IMR-90 (cell line): Measurements from ENCODE around the gene LPGAT1. TPM values are rescaled to one million over a fixed set of nuclear protein-coding genes. Genes with fewer than 3 reads are reported as not detected.

Source experiments
- ATAC-seq: fragments of 200-7000 bp; cut with Tn5 transposase; 2 replicates; pipeline ENCODE4 v1.9.1; 2020; ENCODE audit warnings: low read depth, mild to moderate bottlenecking, moderate library complexity
- BruUV-seq: library from RNA; stranded (reverse); fragments of 400-500 nt; replicated peaks from 2 replicates; lab custom pipeline; 2021; lab: Mats Ljungman, UMichigan
- CTCF ChIA-PET: fragments of 300-600 bp; formaldehyde crosslinking; extraction: SDS; loops from one replicate; lab custom pipeline; 2021; ENCODE audit warnings: antibody characterized with exemption; lab: Yijun Ruan, JAX
- POLR2A ChIA-PET: fragments of 300-600 bp; sonication (Branson Sonifier 250); formaldehyde crosslinking; loops from one replicate; lab custom pipeline; 2022; ENCODE audit warnings: antibody characterized with exemption; ENCODE audit not compliant: unreplicated experiment; lab: Charles Lee
- DNase-seq: peaks from one replicate; pipeline ENCODE4 v3.0.0; 2013
- H2AFZ ChIP-seq: replicated peaks from 2 replicates; pipeline ENCODE3; 2013; ENCODE audit warnings: low read length, mild to moderate bottlenecking; ENCODE audit not compliant: poor library complexity
- H2AK5ac ChIP-seq: 2 replicates; pipeline ENCODE4 v1.6.1; 2013; ENCODE audit warnings: low read depth, low read length, inconsistent platforms
- H2AK9ac ChIP-seq: replicated peaks from 2 replicates; pipeline ENCODE3; 2013; ENCODE audit warnings: mild to moderate bottlenecking, low read depth, low read length, moderate library complexity; ENCODE audit not compliant: poor library complexity
- H2BK120ac ChIP-seq: 2 replicates; pipeline ENCODE4 v1.6.1; 2013; ENCODE audit warnings: low read depth, low read length, inconsistent platforms
- H2BK15ac ChIP-seq: 3 replicates; pipeline ENCODE4 v1.6.1; 2013; ENCODE audit warnings: low read depth, low read length, inconsistent platforms
- H2BK20ac ChIP-seq: 2 replicates; pipeline ENCODE4 v1.6.1; 2013; ENCODE audit warnings: low read depth, mild to moderate bottlenecking, inconsistent platforms, low read length, moderate library complexity
- H2BK5ac ChIP-seq: 2 replicates; pipeline ENCODE4 v1.6.1; 2013; ENCODE audit warnings: mild to moderate bottlenecking, low read depth, low read length, inconsistent platforms; ENCODE audit not compliant: poor library complexity, severe bottlenecking
- H3K14ac ChIP-seq: replicated peaks from 2 replicates; pipeline ENCODE4 v1.6.1; 2013; ENCODE audit warnings: low read depth, low read length, inconsistent platforms
- H3K18ac ChIP-seq: 2 replicates; pipeline ENCODE4 v1.6.1; 2013; ENCODE audit warnings: low read depth, low read length, control low read depth
- H3K23ac ChIP-seq: 2 replicates; pipeline ENCODE4 v1.6.1; 2013; ENCODE audit warnings: low read depth, low read length, inconsistent platforms
- H3K27ac ChIP-seq: 2 replicates; pipeline ENCODE4 v1.5.1; 2013; ENCODE audit warnings: mild to moderate bottlenecking, control low read depth, low read length; ENCODE audit not compliant: insufficient read depth
- H3K27me3 ChIP-seq: 2 replicates; pipeline ENCODE4 v1.6.1; 2013; ENCODE audit warnings: low read length; ENCODE audit not compliant: control insufficient read depth, insufficient read depth
- H3K36me3 ChIP-seq: 2 replicates; pipeline ENCODE4 v1.6.1; 2013; ENCODE audit warnings: low read length, mixed read lengths; ENCODE audit not compliant: control insufficient read depth, insufficient read depth
- H3K4ac ChIP-seq: 2 replicates; pipeline ENCODE4 v1.6.1; 2013; ENCODE audit warnings: low read depth, low read length, inconsistent platforms
- H3K4me1 ChIP-seq: 2 replicates; pipeline ENCODE4 v1.6.1; 2013; ENCODE audit warnings: low read length, mixed read lengths; ENCODE audit not compliant: control insufficient read depth, insufficient read depth
- H3K4me2 ChIP-seq: 2 replicates; pipeline ENCODE4 v1.6.1; 2013; ENCODE audit warnings: low read depth, mild to moderate bottlenecking, control low read depth, low read length, moderate library complexity
- H3K4me3 ChIP-seq: 2 replicates; pipeline ENCODE4 v1.5.1; 2013; ENCODE audit warnings: low read depth, mild to moderate bottlenecking, control low read depth, low read length, moderate library complexity; ENCODE audit not compliant: insufficient read depth
- H3K56ac ChIP-seq: 2 replicates; pipeline ENCODE4 v1.6.1; 2013; ENCODE audit warnings: low read length, inconsistent platforms; ENCODE audit not compliant: insufficient read depth; ENCODE audit errors: extremely low read depth
- H3K79me1 ChIP-seq, 2 experiments: 2 replicates each; pipeline ENCODE4 v1.6.1; 2013; ENCODE audit warnings: low read length in 2 of 2, inconsistent platforms in 1 of 2, low read depth in 1 of 2
- H3K9ac ChIP-seq: 2 replicates; pipeline ENCODE4 v1.6.1; 2013; ENCODE audit warnings: low read depth, low read length, control low read depth
- H3K9me1 ChIP-seq: 2 replicates; pipeline ENCODE4 v1.6.1; 2013; ENCODE audit warnings: low read length, inconsistent platforms; ENCODE audit not compliant: insufficient read depth
- H3K9me3 ChIP-seq: 2 replicates; pipeline ENCODE4 v1.6.1; 2013; ENCODE audit warnings: low read length; ENCODE audit not compliant: control insufficient read depth, insufficient read depth
- H4K20me1 ChIP-seq: 2 replicates; pipeline ENCODE4 v1.6.1; 2013; ENCODE audit warnings: low read length, inconsistent platforms; ENCODE audit not compliant: insufficient read depth
- H4K5ac ChIP-seq: 2 replicates; pipeline ENCODE4 v1.6.1; 2013; ENCODE audit warnings: mild to moderate bottlenecking, low read depth, low read length, control low read depth
- H4K8ac ChIP-seq, 2 experiments: 2 replicates each; pipeline ENCODE4 v1.6.1; 2013; ENCODE audit warnings: low read depth in 2 of 2, low read length in 2 of 2, control low read depth in 1 of 2, inconsistent platforms in 1 of 2
- H4K91ac ChIP-seq: 2 replicates; pipeline ENCODE4 v1.6.1; 2013; ENCODE audit warnings: low read depth, low read length, inconsistent platforms; ENCODE audit not compliant: insufficient read depth
- BHLHE40 ChIP-seq: fragments of 150-350 bp; IDR thresholded peaks from 2 replicates; pipeline ENCODE4 v1.6.1; 2016; ENCODE audit warnings: mild to moderate bottlenecking, low read depth, low read length
- CHD1 ChIP-seq: IDR thresholded peaks from 2 replicates; pipeline ENCODE4 v1.6.1; 2012; ENCODE audit warnings: low read depth, low read length, improper control_type of control experiment
- ELK1 ChIP-seq: fragments of 150-350 bp; IDR thresholded peaks from 2 replicates; pipeline ENCODE4 v1.6.1; 2016; ENCODE audit warnings: low read depth, mild to moderate bottlenecking, low read length, moderate library complexity, borderline replicate concordance
- FOS ChIP-seq: fragments of 150-350 bp; IDR thresholded peaks from 2 replicates; pipeline ENCODE4 v1.6.1; 2016; ENCODE audit warnings: low read depth, low read length
- MAFK ChIP-seq: IDR thresholded peaks from 2 replicates; pipeline ENCODE4 v1.6.1; 2012; ENCODE audit warnings: low read depth, low read length, improper control_type of control experiment
- MAZ ChIP-seq: IDR thresholded peaks from 2 replicates; pipeline ENCODE4 v1.6.1; 2012; ENCODE audit warnings: low read depth, mild to moderate bottlenecking, low read length, improper control_type of control experiment, moderate library complexity, borderline replicate concordance
- MXI1 ChIP-seq: IDR thresholded peaks from 2 replicates; pipeline ENCODE4 v1.6.1; 2012; ENCODE audit warnings: low read depth, mild to moderate bottlenecking, low read length, moderate library complexity, borderline replicate concordance
- NFE2L2 ChIP-seq: fragments of 150-350 bp; IDR thresholded peaks from 2 replicates; pipeline ENCODE4 v1.6.1; 2016; ENCODE audit warnings: low read depth, mild to moderate bottlenecking, low read length
- POLR2A ChIP-seq: IDR thresholded peaks from 2 replicates; pipeline ENCODE4 v1.6.1; 2012; ENCODE audit warnings: mild to moderate bottlenecking, low read depth, low read length
- RAD21 ChIP-seq: IDR thresholded peaks from 2 replicates; pipeline ENCODE4 v1.6.1; 2012; ENCODE audit warnings: low read length, improper control_type of control experiment
- RCOR1 ChIP-seq: IDR thresholded peaks from 2 replicates; pipeline ENCODE4 v1.6.1; 2012; ENCODE audit warnings: mild to moderate bottlenecking, low read length, improper control_type of control experiment; ENCODE audit not compliant: insufficient replicate concordance
- RFX5 ChIP-seq: IDR thresholded peaks from 2 replicates; pipeline ENCODE4 v1.8.0; 2012; ENCODE audit warnings: low read depth, mild to moderate bottlenecking, low read length, moderate library complexity
- SMC3 ChIP-seq: fragments of 150-350 bp; IDR thresholded peaks from 2 replicates; pipeline ENCODE4 v1.6.1; 2016; ENCODE audit warnings: low read depth, mild to moderate bottlenecking, antibody characterized with exemption, low read length, moderate library complexity
- WGBS, 2 experiments: methylation state at CpG; one replicate each; pipeline versions ENCODE4 v1.1.5 to v1.1.7; 2013; ENCODE audit warnings: missing lambda C conversion rate in 2 of 2; ENCODE audit not compliant: insufficient read length in 1 of 2; ENCODE audit errors: extremely low coverage in 2 of 2; 5-methylcytosine and 5-hydroxymethylcytosine counted together
- dilution Hi-C: fragments of 300-500 bp; cut with HindIII; formaldehyde crosslinking; loops from one replicate; pipeline ENCODE4 v1.14.3; 2018; ENCODE audit warnings: low sequenced_read_pairs; ENCODE audit not compliant: unreplicated experiment
- in situ Hi-C: fragments of 300-500 bp; cut with MboI; formaldehyde crosslinking; loops from 3 replicates; pipeline ENCODE4 v1.14.3; 2019; ENCODE audit warnings: low sequenced_read_pairs, inconsistent platforms, mixed read lengths
- intact Hi-C: fragments of 100-400 bp; cut with micrococcal nuclease; formaldehyde crosslinking; loops from 2 replicates; pipeline ENCODE4 v1.10.0; 2022
- polyA plus RNA-seq, 3 experiments: library from polyadenylated mRNA; depleted of rRNA; stranded (reverse); fragments of >200 nt; gene quantifications; 2 replicates each; pipeline ENCODE4 v1.2.3, GENCODE V29; 2012; ENCODE audit warnings: low replicate concordance in 1 of 3
- total RNA-seq: library from RNA; depleted of rRNA; stranded (reverse); fragments of >200 nt; gene quantifications from 2 replicates; pipeline ENCODE4 v1.2.3, GENCODE V29; 2012
- TF ChIP-seq, protein P1 (sequence below): fragments of 150-350 bp; IDR thresholded peaks from 2 replicates; pipeline ENCODE4 v1.6.1; 2017; ENCODE audit warnings: mild to moderate bottlenecking, antibody characterized with exemption, low read length, low read depth
- TF ChIP-seq, protein P2 (sequence below): conservative IDR thresholded peaks from 2 replicates; pipeline ENCODE4 v1.5.1; 2012; ENCODE audit warnings: mild to moderate bottlenecking, low read depth, low read length, improper control_type of control experiment

The LPGAT1 gene
- total and polyA plus RNA-seq, 2 of the 4 experiments (the other 2 are of a cell fraction): 6.7 to 13.6 TPM

- H2AK5ac ChIP-seq: no peak overlapping the region
- H3K27ac ChIP-seq: no peak overlapping the region
- no peak overlapping the region for H3K14ac ChIP-seq
- H3K56ac ChIP-seq: no peak overlapping the region
- H3K18ac ChIP-seq: no peak overlapping the region
- H4K91ac ChIP-seq: no peak overlapping the region
- in situ Hi-C loops: no loop called here
- no peak overlapping the region for H3K9ac ChIP-seq
- no peak overlapping the region for H3K4me2 ChIP-seq
- H2BK5ac ChIP-seq: no peak overlapping the region
- no peak overlapping the region for H2BK20ac ChIP-seq
- no peaks in the 10 kb centered on the region for H4K20me1 ChIP-seq
- H3K9me1 ChIP-seq: no peaks in the 10 kb centered on the region; the same call in 1 of the 2 replicates
- no peak overlapping the region; the same call in 1 of the 2 replicates for H3K23ac ChIP-seq
- TF ChIP-seq BHLHE40 (no peak), RCOR1 (no peak), MAFK (no peak), MXI1 (no peak), ELK1 (no peak), FOS (no peak), CHD1 (no peak), RFX5 (no peak), MAZ (no peak), SMC3 (no peak), NFE2L2 (no peak), POLR2A (no peak), RAD21 (no peak)
- TF ChIP-seq, protein P1, sequence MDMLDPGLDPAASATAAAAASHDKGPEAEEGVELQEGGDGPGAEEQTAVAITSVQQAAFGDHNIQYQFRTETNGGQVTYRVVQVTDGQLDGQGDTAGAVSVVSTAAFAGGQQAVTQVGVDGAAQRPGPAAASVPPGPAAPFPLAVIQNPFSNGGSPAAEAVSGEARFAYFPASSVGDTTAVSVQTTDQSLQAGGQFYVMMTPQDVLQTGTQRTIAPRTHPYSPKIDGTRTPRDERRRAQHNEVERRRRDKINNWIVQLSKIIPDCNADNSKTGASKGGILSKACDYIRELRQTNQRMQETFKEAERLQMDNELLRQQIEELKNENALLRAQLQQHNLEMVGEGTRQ: no peak
- TF ChIP-seq, protein P2, sequence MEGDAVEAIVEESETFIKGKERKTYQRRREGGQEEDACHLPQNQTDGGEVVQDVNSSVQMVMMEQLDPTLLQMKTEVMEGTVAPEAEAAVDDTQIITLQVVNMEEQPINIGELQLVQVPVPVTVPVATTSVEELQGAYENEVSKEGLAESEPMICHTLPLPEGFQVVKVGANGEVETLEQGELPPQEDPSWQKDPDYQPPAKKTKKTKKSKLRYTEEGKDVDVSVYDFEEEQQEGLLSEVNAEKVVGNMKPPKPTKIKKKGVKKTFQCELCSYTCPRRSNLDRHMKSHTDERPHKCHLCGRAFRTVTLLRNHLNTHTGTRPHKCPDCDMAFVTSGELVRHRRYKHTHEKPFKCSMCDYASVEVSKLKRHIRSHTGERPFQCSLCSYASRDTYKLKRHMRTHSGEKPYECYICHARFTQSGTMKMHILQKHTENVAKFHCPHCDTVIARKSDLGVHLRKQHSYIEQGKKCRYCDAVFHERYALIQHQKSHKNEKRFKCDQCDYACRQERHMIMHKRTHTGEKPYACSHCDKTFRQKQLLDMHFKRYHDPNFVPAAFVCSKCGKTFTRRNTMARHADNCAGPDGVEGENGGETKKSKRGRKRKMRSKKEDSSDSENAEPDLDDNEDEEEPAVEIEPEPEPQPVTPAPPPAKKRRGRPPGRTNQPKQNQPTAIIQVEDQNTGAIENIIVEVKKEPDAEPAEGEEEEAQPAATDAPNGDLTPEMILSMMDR: no peak
- H3K4me1 ChIP-seq: peaks cover 2% of the 10 kb centered on the region; the same call in 1 of the 2 replicates
- H2BK15ac ChIP-seq: no peak overlapping the region
- ATAC-seq: no peak
- intact Hi-C loops: no loop called here
- peaks cover 8% of the 10 kb centered on the region for H3K27me3 ChIP-seq
- no peak overlapping the region for H4K5ac ChIP-seq
- no peak overlapping the region for H3K4me3 ChIP-seq
- DNase-seq: no peak
- 64% methylated on average over 5 of the region's 11 CpGs; no CpG with 5 or more reads in 1 of the 2 experiments for WGBS, 2 experiments
- H3K36me3 ChIP-seq: no peaks in the 10 kb centered on the region
- no TSS peak for BruUV-seq
- POLR2A ChIA-PET: no interaction called here
- dilution Hi-C loops: no loop called here
- H3K4ac ChIP-seq: no peak overlapping the region
- CTCF ChIA-PET: no interaction called here
- no peaks in the 10 kb centered on the region for H3K79me1 ChIP-seq
- no peak overlapping the region for H2AK9ac ChIP-seq
- no peak overlapping the region for H2BK120ac ChIP-seq
- no peak overlapping the region for H4K8ac ChIP-seq
- no peaks in the 10 kb centered on the region for H3K9me3 ChIP-seq
- no peak overlapping the region for H2AFZ ChIP-seq
These were observed 105.8 kb downstream of the LPGAT1 start for GRCh38 chr1:211724687-211725196.
